Activated CD8-positive, alpha-beta T cell treated with anti-CD3 and anti-CD28 coated beads for 36 hours (primary cell): ENCODE measurements around the gene MRPL39. TPM values are rescaled to one million over a fixed set of nuclear protein-coding genes. Genes with fewer than 3 reads are reported as not detected.
"Not testable (repeated sequence)": the region's sequence is repeated elsewhere in the genome, so short reads cannot be mapped to it uniquely, and the experiment has no call there.

Source experiments
- ATAC-seq: fragments of 200-7000 bp; cut with Tn5 transposase; one replicate; pipeline ENCODE4 v1.10.0; 2021; ENCODE audit warnings: mild to moderate bottlenecking, moderate library complexity
- CTCF ChIA-PET: fragments of 350-600 bp; sonication (Branson Sonifier 250); formaldehyde crosslinking; loops from one replicate; lab custom pipeline; 2021; ENCODE audit warnings: antibody characterized with exemption; lab: Charles Lee
- POLR2A ChIA-PET: fragments of 350-600 bp; sonication (Branson Sonifier 250); formaldehyde crosslinking; loops from one replicate; lab custom pipeline; 2021; ENCODE audit warnings: antibody characterized with exemption; lab: Charles Lee
- DNase-seq: peaks from one replicate; pipeline ENCODE4 v3.0.0-alpha.2; 2020
- H3K27ac Mint-ChIP-seq: one replicate; pipeline ENCODE4 v1.8.0; 2021; ENCODE audit warnings: mild to moderate bottlenecking, mixed read lengths
- H3K27me3 Mint-ChIP-seq: one replicate; pipeline ENCODE4 v1.8.0; 2021; ENCODE audit warnings: mixed read lengths
- H3K36me3 Mint-ChIP-seq: one replicate; pipeline ENCODE4 v1.8.0; 2021; ENCODE audit warnings: low read depth, mixed read lengths
- H3K4me1 Mint-ChIP-seq: one replicate; pipeline ENCODE4 v1.8.0; 2021; ENCODE audit warnings: low read depth, mixed read lengths
- H3K4me3 Mint-ChIP-seq: one replicate; pipeline ENCODE4 v1.8.0; 2021; ENCODE audit warnings: mild to moderate bottlenecking, moderate library complexity, mixed read lengths
- H3K9me3 Mint-ChIP-seq: one replicate; pipeline ENCODE4 v1.8.0; 2021; ENCODE audit warnings: mixed read lengths
- CTCF ChIP-seq: fragments of 200-600 bp; IDR thresholded peaks from one replicate; pipeline ENCODE4 v1.8.0; 2022; ENCODE audit warnings: antibody characterized with exemption, mild to moderate bottlenecking
- intact Hi-C: fragments of 100-400 bp; cut with micrococcal nuclease; formaldehyde crosslinking; loops from one replicate; pipeline ENCODE4 v1.10.0; 2022
- total RNA-seq, 2 experiments: library from RNA; stranded (reverse); gene quantifications; one replicate each; pipeline ENCODE4 v1.2.3, GENCODE V29; 2021

MRPL39 gene
- total RNA-seq, 2 experiments from 2014 or later = 67.1 to 71.0 TPM

GRCh38 chr21:25632296-25632695 lies 25.0 kb upstream of the MRPL39 start:
- no peak overlapping the region for H3K4me3 Mint-ChIP-seq
- intact Hi-C loops = no loop called here
- peaks cover 19% of the 10 kb centered on the region for H3K27me3 Mint-ChIP-seq
- H3K4me1 Mint-ChIP-seq = peaks cover 5% of the 10 kb centered on the region
- no peak for DNase-seq
- TF ChIP-seq CTCF = no peak
- ChIA-PET CTCF (no interaction called here), POLR2A (no interaction called here)
- H3K36me3 Mint-ChIP-seq = no peaks in the 10 kb centered on the region
- ATAC-seq = no peak
- no peaks in the 10 kb centered on the region for H3K9me3 Mint-ChIP-seq
- no peak overlapping the region for H3K27ac Mint-ChIP-seq

GRCh38 chr21:25626757-25627156 lies 19.5 kb upstream of the MRPL39 start:
- no peaks in the 10 kb centered on the region for H3K9me3 Mint-ChIP-seq
- DNase-seq = no peak
- POLR2A ChIA-PET = interaction anchor here (0.9 kb wide), 1 partner anchor 9 kb away, joined by 3 read pairs; no protein-coding TSS in a partner anchor
- no peak for TF ChIP-seq CTCF
- H3K4me1 Mint-ChIP-seq = no peaks in the 10 kb centered on the region
- no peak overlapping the region for H3K27ac Mint-ChIP-seq
- H3K36me3 Mint-ChIP-seq = no peaks in the 10 kb centered on the region
- intact Hi-C loops = no loop called here
- CTCF ChIA-PET = interaction anchor here (1.3 kb wide), 1 partner anchor 13 kb away, joined by 3 read pairs; the partner anchor contains the start of gene JAM2
- H3K4me3 Mint-ChIP-seq = no peak overlapping the region
- ATAC-seq = no peak
- H3K27me3 Mint-ChIP-seq = no peaks in the 10 kb centered on the region

DNA sequence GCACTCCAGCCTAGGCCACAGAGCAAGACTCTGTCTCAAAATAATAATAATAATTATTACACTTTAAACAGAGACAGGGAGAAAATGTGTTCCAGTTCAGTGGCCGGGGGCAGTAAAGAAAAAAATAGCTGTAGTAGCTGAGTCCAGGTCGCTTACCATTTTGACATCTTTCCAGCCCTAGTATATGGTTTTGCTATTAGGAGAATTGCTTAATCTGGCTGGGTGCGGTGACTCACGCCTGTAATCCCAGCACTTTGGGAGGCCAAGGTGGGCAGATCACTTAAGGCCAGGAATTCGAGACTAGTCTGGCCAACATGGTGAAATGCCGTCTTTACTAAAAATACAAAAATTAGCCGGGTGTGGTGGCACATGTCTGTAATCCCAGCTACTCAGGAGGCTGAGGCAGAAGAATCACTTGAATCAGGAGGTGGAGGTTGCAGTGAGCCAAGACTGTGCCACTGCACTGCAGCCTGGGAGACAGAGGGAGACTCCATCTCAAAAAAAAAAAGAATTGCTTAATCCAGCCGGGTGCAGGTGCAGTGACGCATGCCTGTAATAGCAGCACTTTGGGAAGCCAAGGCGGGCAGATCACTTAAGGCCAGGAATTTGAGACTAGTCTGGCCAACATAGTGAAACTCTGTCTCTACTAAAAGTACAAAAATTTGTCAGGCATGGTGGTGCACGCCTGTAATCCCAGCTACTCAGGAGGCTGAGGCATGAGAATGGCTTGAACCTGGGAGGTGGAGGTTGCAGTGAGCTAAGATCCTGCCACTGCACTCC lies 18.7 kb upstream of the MRPL39 start:
- H3K9me3 Mint-ChIP-seq = not testable (repeated sequence)

DNA sequence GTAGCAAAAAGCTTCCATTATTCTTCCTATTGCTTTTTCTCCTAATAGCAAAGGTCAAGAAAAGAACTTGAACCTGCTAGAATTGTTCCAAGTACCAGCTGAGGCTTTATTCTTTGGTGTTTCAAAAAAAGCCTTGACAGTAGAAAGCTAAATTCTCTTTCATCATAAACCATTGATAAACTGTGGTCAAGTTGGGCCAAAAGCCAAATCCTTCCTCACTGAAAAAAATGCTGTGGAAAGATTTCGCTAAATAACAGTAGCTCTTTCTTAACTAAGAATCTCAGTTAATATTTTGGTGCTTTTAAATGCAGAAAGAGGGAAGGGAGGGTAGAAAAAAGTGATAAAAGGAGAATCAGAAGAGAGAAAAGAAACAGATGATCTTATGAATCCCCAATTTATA lies 17.8 kb upstream of the MRPL39 start:
- Mint-ChIP-seq H3K27ac (no peak overlapping the region), H3K4me1 (no peaks in the 10 kb centered on the region), H3K4me3 (no peak overlapping the region), H3K27me3 (no peaks in the 10 kb centered on the region), H3K9me3 (no peaks in the 10 kb centered on the region), H3K36me3 (no peaks in the 10 kb centered on the region)
- CTCF ChIA-PET = interaction anchor here (1.2 kb wide), 1 partner anchor 16 kb away, joined by 3 read pairs; no protein-coding TSS in a partner anchor
- DNase-seq (no peak), ATAC-seq (no peak)
- POLR2A ChIA-PET = no interaction called here
- no peak for TF ChIP-seq CTCF
- intact Hi-C loops = no loop called here

More for the DNA sequence above, 18.7 kb upstream of the MRPL39 start:
- ATAC-seq, H3K4me1 Mint-ChIP-seq, H3K36me3 Mint-ChIP-seq, H3K27ac Mint-ChIP-seq, H3K4me3 Mint-ChIP-seq, intact Hi-C loops, DNase-seq, POLR2A ChIA-PET, H3K27me3 Mint-ChIP-seq: not testable (repeated sequence)
- CTCF ChIA-PET = interaction anchor here (1.2 kb wide), 1 partner anchor 17 kb away, joined by 3 read pairs; no protein-coding TSS in a partner anchor

DNA sequence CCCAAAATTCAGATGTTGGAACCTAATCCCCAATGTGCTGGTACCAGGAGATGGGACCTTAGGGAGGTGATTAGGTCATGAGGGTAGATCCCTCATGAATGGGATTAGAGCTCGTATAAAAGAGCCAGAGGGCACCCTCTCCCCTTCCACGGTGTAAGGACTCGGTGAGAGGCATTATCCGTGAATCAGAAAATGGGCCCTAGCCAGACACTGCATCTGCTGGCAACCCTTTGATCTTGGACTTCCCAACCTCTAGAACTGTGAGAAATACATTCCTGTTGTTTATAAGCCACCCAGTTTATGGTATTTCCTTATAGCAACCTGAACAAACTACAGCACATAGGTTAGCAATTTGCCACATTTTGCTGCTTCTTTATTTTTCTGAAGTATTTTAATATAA lies 17.2 kb upstream of the MRPL39 start:
- intact Hi-C loops = no loop called here
- no peak for DNase-seq
- H3K4me3 Mint-ChIP-seq = no peak overlapping the region
- H3K4me1 Mint-ChIP-seq = no peaks in the 10 kb centered on the region
- H3K27me3 Mint-ChIP-seq = no peaks in the 10 kb centered on the region
- H3K36me3 Mint-ChIP-seq = no peaks in the 10 kb centered on the region
- no peak overlapping the region for H3K27ac Mint-ChIP-seq
- ChIA-PET POLR2A (no interaction called here), CTCF (interaction anchor here (1.2 kb wide), 1 partner anchor 15 kb away, joined by 3 read pairs; no protein-coding TSS in a partner anchor)
- TF ChIP-seq CTCF = no peak
- no peaks in the 10 kb centered on the region for H3K9me3 Mint-ChIP-seq
- no peak for ATAC-seq
